HepG2 (cell line): ENCODE measurements around the gene TTC39C. TPM values are rescaled to one million over a fixed set of nuclear protein-coding genes. Genes with fewer than 3 reads are reported as not detected.

ENCODE experiments used
- ATAC-seq: fragments of 200-7000 bp; cut with Tn5 transposase; 3 replicates; pipeline ENCODE4 v1.9.1; 2020; ENCODE audit warnings: mild to moderate bottlenecking, moderate library complexity
- BruUV-seq: library from RNA; stranded (reverse); fragments of 400-500 nt; replicated peaks from 2 replicates; lab custom pipeline; 2021; lab: Mats Ljungman, UMichigan
- CTCF ChIA-PET: fragments of 300-600 bp; formaldehyde crosslinking; extraction: SDS; loops from one replicate; lab custom pipeline; 2021; ENCODE audit warnings: low total read pairs, inconsistent platforms, low intra/inter-chr PET ratio; lab: Yijun Ruan, JAX
- POLR2A ChIA-PET: fragments of 350-600 bp; sonication (Branson Sonifier 250); formaldehyde crosslinking; loops from one replicate; lab custom pipeline; 2020; ENCODE audit warnings: antibody characterized with exemption, inconsistent platforms; lab: Yijun Ruan, JAX
- DNase-seq: peaks from one replicate; pipeline ENCODE4 v3.0.0-alpha.2; 2015; ENCODE audit warnings: low spot score
- FAIRE-seq: peaks from 3 replicates; lab custom pipeline; 2011; peaks lifted over from hg19 to GRCh38; lab: Jason Lieb, UNC
- H2AFZ ChIP-seq: one replicate; pipeline ENCODE4 v1.6.1; 2011; ENCODE audit warnings: low read length, inconsistent platforms
- H3K27ac ChIP-seq: fragments of 300-600 bp; 3 replicates; pipeline ENCODE4 v1.8.0; 2011; ENCODE audit warnings: mixed run types, mild to moderate bottlenecking, mixed read lengths, low read length, inconsistent platforms; ENCODE audit not compliant: insufficient read depth; ENCODE audit errors: extremely low read length
- H3K27me3 ChIP-seq, 2 experiments: fragments of 200-600 bp in 1 of 2; 2 replicates in 1 of 2; 3 replicates in 1 of 2; pipeline versions ENCODE4 v1.6.0 to v1.8.0; 2011; ENCODE audit warnings: low read length in 2 of 2, mild to moderate bottlenecking in 2 of 2, moderate library complexity in 2 of 2, inconsistent platforms in 1 of 2; ENCODE audit not compliant: insufficient read depth in 2 of 2, control insufficient read depth in 1 of 2
- H3K36me3 ChIP-seq, 2 experiments: fragments of 200-600 bp in 1 of 2; replicated peaks in 1 of 2; 2 replicates in 1 of 2; 3 replicates in 1 of 2; pipeline versions ENCODE4 v1.5.1 to v1.8.0; 2011; ENCODE audit warnings: low read length in 2 of 2, inconsistent platforms in 1 of 2; ENCODE audit not compliant: insufficient read depth in 2 of 2, control insufficient read depth in 1 of 2
- H3K4me1 ChIP-seq: 2 replicates; pipeline ENCODE4 v1.5.1; 2012; ENCODE audit warnings: low read length, inconsistent platforms; ENCODE audit not compliant: insufficient read depth
- H3K4me2 ChIP-seq: 2 replicates; pipeline ENCODE4 v1.6.0; 2011; ENCODE audit warnings: low read depth, low read length, inconsistent platforms
- H3K4me3 ChIP-seq, 3 experiments: fragments of 200-600 bp in 1 of 3; sonication (generic), shearing (Covaris generic) in 1 of 3; replicated peaks in 1 of 3; 2 replicates each; pipeline ENCODE4 v1.5.1; 2011 to 2016; ENCODE audit warnings: low read length in 3 of 3, inconsistent platforms in 2 of 3, low read depth in 2 of 3, mild to moderate bottlenecking in 2 of 3, control low read depth in 1 of 3, mixed read lengths in 1 of 3; ENCODE audit not compliant: insufficient read depth in 1 of 3
- H3K79me2 ChIP-seq: one replicate; pipeline ENCODE4 v1.6.1; 2011; ENCODE audit warnings: low read length, inconsistent platforms; ENCODE audit not compliant: insufficient read depth
- H3K9ac ChIP-seq: 2 replicates; pipeline ENCODE4 v1.6.0; 2011; ENCODE audit warnings: mild to moderate bottlenecking, low read depth, low read length, inconsistent platforms; ENCODE audit not compliant: insufficient read depth
- H3K9me3 ChIP-seq: 2 replicates; pipeline ENCODE4 v1.5.1; 2012; ENCODE audit warnings: mild to moderate bottlenecking, low read length
- H4K20me1 ChIP-seq: 2 replicates; pipeline ENCODE4 v1.6.0; 2011; ENCODE audit warnings: inconsistent platforms, mild to moderate bottlenecking, low read length, moderate library complexity; ENCODE audit not compliant: insufficient read depth
- CBX5 ChIP-seq: sonication (generic); formaldehyde crosslinking; IDR thresholded peaks from 2 replicates; pipeline ENCODE4 v1.4.0; 2020; ENCODE audit warnings: missing genetic modification reagents, borderline replicate concordance
- CHCHD3 ChIP-seq: sonication (generic); formaldehyde crosslinking; IDR thresholded peaks from 2 replicates; pipeline ENCODE4 v1.8.0; 2022; ENCODE audit warnings: mild to moderate bottlenecking, missing genetic modification reagents, moderate library complexity
- DNMT3B ChIP-seq: conservative IDR thresholded peaks from 2 replicates; pipeline ENCODE4 v1.6.1; 2016; ENCODE audit warnings: missing biosample characterization, control low read depth
- ETV5 ChIP-seq: IDR thresholded peaks from 2 replicates; pipeline ENCODE4 v1.6.1; 2018; ENCODE audit warnings: missing biosample characterization, missing genetic modification reagents, inconsistent platforms, borderline replicate concordance
- HMGA1 ChIP-seq: sonication (generic); formaldehyde crosslinking; conservative IDR thresholded peaks from 2 replicates; pipeline ENCODE4 v1.4.0; 2020; ENCODE audit warnings: missing genetic modification reagents
- KMT2A ChIP-seq: sonication (generic); formaldehyde crosslinking; IDR thresholded peaks from 2 replicates; pipeline ENCODE4 v1.4.0; 2020; ENCODE audit warnings: missing genetic modification reagents
- NFE2L2 ChIP-seq: fragments of 150-350 bp; IDR thresholded peaks from 2 replicates; pipeline ENCODE4 v1.6.1; 2014; ENCODE audit warnings: low read length
- NR1H2 ChIP-seq: sonication (generic); formaldehyde crosslinking; IDR thresholded peaks from 2 replicates; pipeline ENCODE4 v1.8.1; 2022; ENCODE audit warnings: low read depth, missing genetic modification reagents, borderline replicate concordance
- PBX3 ChIP-seq: sonication (generic); formaldehyde crosslinking; IDR thresholded peaks from 2 replicates; pipeline ENCODE4 v1.8.1; 2023; ENCODE audit warnings: missing genetic modification reagents, inconsistent platforms, borderline replicate concordance
- POLR2G ChIP-seq: fragments of 200-400 bp; formaldehyde crosslinking; IDR thresholded peaks from 2 replicates; pipeline ENCODE4 v1.6.1; 2018; ENCODE audit warnings: mild to moderate bottlenecking, low read depth, low read length, moderate library complexity
- RBFOX2 ChIP-seq: fragments of 200-400 bp; formaldehyde crosslinking; IDR thresholded peaks from 2 replicates; pipeline ENCODE4 v1.6.1; 2017; ENCODE audit warnings: low read depth, mild to moderate bottlenecking, low read length
- RBM39 ChIP-seq: fragments of 200-400 bp; formaldehyde crosslinking; IDR thresholded peaks from one replicate; pipeline ENCODE4 v1.6.1; 2018; ENCODE audit warnings: antibody characterized with exemption, mild to moderate bottlenecking, low read depth, low read length; ENCODE audit not compliant: poor library complexity, severe bottlenecking
- SIN3A ChIP-seq: IDR thresholded peaks from 2 replicates; pipeline ENCODE4 v1.6.1; 2011; ENCODE audit warnings: low read depth, mild to moderate bottlenecking, control low read depth, low read length, borderline replicate concordance
- ZFX ChIP-seq: sonication (generic); formaldehyde crosslinking; IDR thresholded peaks from 2 replicates; pipeline ENCODE4 v1.4.0; 2020; ENCODE audit warnings: mild to moderate bottlenecking, low read depth, missing genetic modification reagents, moderate library complexity
- ZNF263 ChIP-seq: sonication (generic); formaldehyde crosslinking; IDR thresholded peaks from 2 replicates; pipeline ENCODE4 v1.4.0; 2020; ENCODE audit warnings: missing genetic modification reagents
- ZNF597 ChIP-seq: sonication (generic); formaldehyde crosslinking; IDR thresholded peaks from 2 replicates; pipeline ENCODE4 v1.5.0; 2020; ENCODE audit warnings: missing genetic modification reagents
- ZNF660 ChIP-seq: sonication (generic); formaldehyde crosslinking; IDR thresholded peaks from 2 replicates; pipeline ENCODE4 v1.5.1; 2020; ENCODE audit warnings: mild to moderate bottlenecking, low read depth, missing genetic modification reagents, borderline replicate concordance
- ZNF800 ChIP-seq: sonication (generic); formaldehyde crosslinking; IDR thresholded peaks from 2 replicates; pipeline ENCODE4 v1.4.0; 2020; ENCODE audit warnings: missing genetic modification reagents
- ZNF850 ChIP-seq: sonication (generic); formaldehyde crosslinking; conservative IDR thresholded peaks from 2 replicates; pipeline ENCODE4 v1.9.0; 2021; ENCODE audit warnings: mild to moderate bottlenecking, missing genetic modification reagents
- ZSCAN29 ChIP-seq: sonication (generic); formaldehyde crosslinking; conservative IDR thresholded peaks from 2 replicates; pipeline ENCODE4 v1.4.0; 2020; ENCODE audit warnings: mild to moderate bottlenecking, missing genetic modification reagents
- WGBS: methylation state at CpG from one replicate; pipeline ENCODE4 v1.1.6; 2017; ENCODE audit warnings: low lambda C conversion rate; 5-methylcytosine and 5-hydroxymethylcytosine counted together
- in situ Hi-C: cut with HindIII; loops from 2 replicates; pipeline ENCODE4 v1.10.0; 2017; ENCODE audit warnings: low pct_unique_long_range_greater_than_20kb; ENCODE audit not compliant: extremely low pct_ligation_motif_present
- intact Hi-C: fragments of 100-400 bp; cut with micrococcal nuclease; formaldehyde crosslinking; loops from one replicate; pipeline ENCODE4 v1.10.0; 2022; ENCODE audit not compliant: unreplicated experiment
- polyA plus RNA-seq, 8 experiments: library from polyadenylated mRNA; depleted of rRNA in 3 of 8; stranded (reverse) in 7 of 8; unstranded in 1 of 8; fragments of >200 nt; fragmentation: Illumina TruSeq in 4 of 8; extraction: Trizol in 4 of 8; gene quantifications; 2 replicates each; pipeline versions ENCODE4 v1.2.1 to v1.2.3, GENCODE V29; 2011 to 2016; ENCODE audit warnings: low read depth in 4 of 8, missing spikeins in 1 of 8, mixed read lengths in 1 of 8; ENCODE audit not compliant: insufficient read depth in 1 of 8
- total RNA-seq, 5 experiments: library from RNA; depleted of rRNA; stranded (reverse); fragments of >200 nt; fragmentation: Illumina TruSeq; extraction: Trizol; gene quantifications; 2 replicates each; pipeline ENCODE4 v1.2.3, GENCODE V29; 2016; ENCODE audit warnings: low read depth in 1 of 5

TTC39C gene
- total and polyA plus RNA-seq, 2 of the 13 experiments (the other 11 are each of a cell fraction or from before 2014, with no cell fraction given) = 19.1 to 25.9 TPM

- BruUV-seq = no TSS peak
- peak overlapping the region; percentile 85 for H3K4me2 ChIP-seq
- 4% methylated on average over 12 of the region's 15 CpGs for WGBS
- H2AFZ ChIP-seq = peak overlapping the region; percentile 86
- FAIRE-seq (peak; percentile 71), DNase-seq (peak; percentile 87), ATAC-seq (peak; percentile 94)
- H4K20me1 ChIP-seq = no peaks in the 10 kb centered on the region
- H3K27ac ChIP-seq = peak overlapping the region; percentile 86
- peak overlapping the region; percentile 63 for H3K9ac ChIP-seq
- peak overlapping the region; percentile 17 to 66 (median 41); a peak in 3 of 6 replicates for H3K4me3 ChIP-seq
- no peaks in the 10 kb centered on the region for H3K27me3 ChIP-seq
- peaks cover 56% of the 10 kb centered on the region for H3K4me1 ChIP-seq
- in situ Hi-C loops = loop anchor here (10.0 kb wide), 1 partner anchor 288 kb away; no protein-coding TSS in a partner anchor
- no peaks in the 10 kb centered on the region for H3K79me2 ChIP-seq
- no peaks in the 10 kb centered on the region for H3K9me3 ChIP-seq
- H3K36me3 ChIP-seq = peaks cover 0 to 2% of the 10 kb centered on the region in 2 experiments; a peak in 1 of 5 replicates
- CTCF ChIA-PET = no interaction called here
- intact Hi-C loops = loop anchor here (2.0 kb wide), 1 partner anchor 62 kb away; no protein-coding TSS in a partner anchor
- POLR2A ChIA-PET = interaction anchor here (0.8 to 2.0 kb wide), 6 partner anchors 37 to 230 kb away, joined by 4 to 7 read pairs (median 6); partner anchors contain the start of gene TTC39C
- peak; percentile 73; the same call in 1 of the 2 replicates for TF ChIP-seq SIN3A
- no peak for TF ChIP-seq ZNF660
- no peak for TF ChIP-seq PBX3
- TF ChIP-seq ZFX = peak; percentile 71
- TF ChIP-seq ETV5 (CRISPR knock-in tag) = no peak; the same call in 1 of the 2 replicates
- TF ChIP-seq CHCHD3 = no peak
- peak; percentile 57; the same call in 1 of the 2 replicates for TF ChIP-seq NR1H2
- TF ChIP-seq CBX5 = no peak; the same call in 1 of the 2 replicates
- no peak for TF ChIP-seq HMGA1 (CRISPR knock-in tag)
- TF ChIP-seq NFE2L2 = peak; percentile 87
- no peak for TF ChIP-seq RBM39
- TF ChIP-seq ZNF263 (CRISPR knock-in tag) = no peak
- TF ChIP-seq POLR2G = no peak
- TF ChIP-seq ZSCAN29 = no peak
- TF ChIP-seq RBFOX2 = no peak
- no peak for TF ChIP-seq ZNF800 (CRISPR knock-in tag)
- TF ChIP-seq ZNF850 (CRISPR knock-in tag) = no peak
- TF ChIP-seq ZNF597 = no peak
- TF ChIP-seq KMT2A (CRISPR knock-in tag) = no peak
- no peak for TF ChIP-seq DNMT3B (CRISPR knock-in tag)
These were observed 98.5 kb downstream of the TTC39C start for GRCh38 chr18:24112874-24113615.
